Measurements from ENCODE around the gene ZNF516. TPM values are rescaled to one million over a fixed set of nuclear protein-coding genes. Genes with fewer than 3 reads are reported as not detected.

Gene ZNF516
- polyA plus RNA-seq, 5 donors: 33.2 to 54.7 (median 42.2) TPM

GRCh38 chr18:76364282-76365259 is 130.5 kb downstream of the ZNF516 start:
- DNase-seq: no peak

- no peak for DNase-seq
Observed at GRCh38 chr18:76363436-76364120, 131.5 kb downstream of the ZNF516 start.

- no peak for DNase-seq
Observed at GRCh38 chr18:76362676-76363075, 132.4 kb downstream of the ZNF516 start.

- no peak for DNase-seq
Observed at GRCh38 chr18:76361219-76361618, 133.8 kb downstream of the ZNF516 start.

- no peak for DNase-seq
Observed at GRCh38 chr18:76359909-76360308, 135.1 kb downstream of the ZNF516 start.

DNA sequence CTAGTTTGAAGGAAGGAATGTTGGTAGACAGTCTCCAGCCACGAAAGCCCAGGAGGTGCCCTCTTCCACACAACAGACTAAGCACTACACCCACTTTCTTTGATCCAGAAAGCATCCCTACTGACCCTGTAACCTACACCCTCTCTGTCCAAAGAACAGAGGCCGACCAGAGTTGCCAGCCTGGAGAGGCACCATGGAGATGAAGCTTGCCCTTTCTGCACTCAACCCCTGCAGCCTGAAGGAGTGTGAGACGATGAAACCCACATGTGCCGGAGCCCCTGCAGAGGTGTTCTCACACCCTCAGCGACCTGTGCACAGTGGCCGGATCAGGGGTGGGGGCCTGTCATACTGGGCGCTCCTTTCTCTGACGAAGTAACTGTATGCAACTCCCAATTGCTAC is 136.3 kb downstream of the ZNF516 start:
- no peak for DNase-seq

- DNase-seq: no peak
Observed at GRCh38 chr18:76357585-76358260, 137.3 kb downstream of the ZNF516 start.

- DNase-seq: no peak
Observed at GRCh38 chr18:76357174-76357573, 137.9 kb downstream of the ZNF516 start.

DNA sequence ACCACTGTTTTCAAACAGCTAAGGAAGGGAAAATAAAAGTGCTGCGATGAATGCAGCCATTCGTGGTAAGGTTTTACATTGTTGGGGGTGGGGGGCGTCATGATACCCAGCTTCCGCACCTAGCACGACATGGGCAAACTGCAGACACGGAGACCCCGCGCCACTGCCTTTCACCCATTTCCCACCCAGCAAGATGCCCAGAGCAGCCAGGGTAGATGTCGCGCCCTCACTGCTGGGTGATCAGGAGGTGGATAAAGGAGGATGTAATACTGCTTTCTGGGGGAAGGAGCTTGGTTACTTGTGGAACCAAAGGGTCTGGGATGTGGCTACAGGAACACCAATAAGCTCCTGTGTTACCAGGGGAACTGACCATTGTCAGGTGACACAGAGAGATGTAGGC is 138.4 kb downstream of the ZNF516 start:
- no peak for DNase-seq

DNA sequence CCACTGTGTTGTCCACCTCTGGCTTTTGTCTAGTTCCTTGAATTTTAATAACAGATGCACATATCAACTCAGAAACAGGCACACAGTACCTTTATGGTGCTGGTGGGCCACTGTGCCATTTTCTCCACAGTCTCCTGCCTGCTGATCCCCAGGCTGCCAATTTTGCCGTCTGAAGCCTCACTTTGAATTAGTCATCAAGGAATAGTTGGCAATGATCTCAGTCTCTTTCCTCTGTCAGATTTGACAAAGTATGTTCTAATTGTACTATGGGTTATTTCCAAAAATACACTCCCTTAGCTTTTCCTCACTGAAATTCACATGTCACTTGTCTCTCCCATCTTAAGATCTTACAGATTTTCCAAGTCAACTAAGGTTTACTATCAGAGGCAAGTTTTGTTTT is 140.7 kb downstream of the ZNF516 start:
- no peak for DNase-seq

GRCh38 chr18:76353500-76353899 is 141.5 kb downstream of the ZNF516 start:
- no peak for DNase-seq

- no peak for DNase-seq
Observed at GRCh38 chr18:76353046-76353445, 142.0 kb downstream of the ZNF516 start.

- peak; percentile 65 to 75 for DNase-seq
Observed at GRCh38 chr18:76351961-76352581, 143.0 kb downstream of the ZNF516 start.

- no peak for DNase-seq
Observed at GRCh38 chr18:76350134-76351025, 144.7 kb downstream of the ZNF516 start.

DNA sequence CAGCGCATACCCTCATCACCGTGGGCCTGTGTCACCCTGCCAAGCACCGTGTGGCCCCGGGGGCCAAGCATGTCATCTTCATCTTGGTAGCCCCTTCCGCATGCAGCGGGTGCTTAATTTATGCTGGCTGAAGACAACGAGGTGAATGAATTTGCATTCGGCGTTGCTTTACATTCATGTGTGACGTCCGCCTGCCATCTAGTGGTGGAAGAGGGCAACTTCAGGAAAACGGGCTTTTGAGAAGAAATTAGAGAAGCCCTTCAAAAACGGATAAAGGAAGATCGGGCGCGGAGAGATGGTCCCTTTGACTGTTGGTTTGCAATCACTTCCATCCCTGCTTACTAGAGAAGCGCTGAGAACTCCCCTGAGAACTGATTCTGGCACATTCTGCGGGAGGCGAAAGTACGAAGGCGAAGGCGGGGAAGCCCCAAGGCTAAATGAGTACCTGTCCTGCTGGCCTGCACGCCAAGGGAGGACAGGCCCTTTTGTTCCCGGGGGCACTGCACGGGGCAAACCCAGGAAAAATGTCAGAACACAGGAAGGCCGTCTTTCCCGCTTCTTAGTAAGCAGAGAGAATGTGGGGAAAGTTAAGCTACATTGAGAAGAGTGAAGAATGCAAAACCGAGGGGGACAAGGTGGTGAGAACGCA is 145.9 kb downstream of the ZNF516 start:
- peak; percentile 56 to 73 for DNase-seq

DNA sequence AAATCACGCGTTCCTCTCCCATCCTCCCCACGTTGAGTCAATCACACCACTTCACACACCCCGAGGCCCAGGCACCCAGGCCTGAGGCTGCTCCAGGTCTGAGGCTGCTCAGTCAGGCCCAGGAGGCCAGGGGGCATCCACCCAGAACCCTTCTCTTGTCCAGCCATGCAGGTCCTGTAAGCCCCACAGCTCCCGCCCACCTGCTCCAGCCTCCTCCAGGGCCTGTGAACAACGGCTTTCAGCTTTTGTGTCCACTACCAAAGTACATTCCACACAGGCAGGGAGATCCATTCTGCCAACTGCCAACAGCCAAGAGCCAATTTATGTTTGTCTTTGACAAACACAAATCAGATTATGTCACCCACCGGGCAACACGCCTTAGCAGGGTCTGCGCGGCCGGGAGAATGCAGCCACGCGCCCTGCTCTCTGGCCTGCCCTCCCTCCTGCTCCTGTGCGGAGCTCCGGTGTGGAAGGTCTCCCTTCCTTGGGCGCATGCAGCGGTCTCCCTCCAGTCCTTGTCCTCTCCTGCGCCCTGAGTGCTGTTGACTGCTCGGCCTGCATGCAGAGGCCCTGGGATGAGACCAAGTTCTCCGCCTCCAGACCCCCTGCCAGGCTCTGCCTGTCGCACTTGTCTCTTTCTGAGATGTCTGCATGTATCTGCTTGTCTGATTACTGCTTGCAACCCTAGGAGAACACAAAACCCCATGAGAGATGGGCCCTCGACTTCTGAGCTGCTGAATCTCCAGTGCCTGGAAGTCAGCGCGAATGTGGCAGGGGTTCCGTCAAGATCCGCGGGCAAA is 146.6 kb downstream of the ZNF516 start:
- DNase-seq: peak in 1 of 2 donors; percentile 31

DNA sequence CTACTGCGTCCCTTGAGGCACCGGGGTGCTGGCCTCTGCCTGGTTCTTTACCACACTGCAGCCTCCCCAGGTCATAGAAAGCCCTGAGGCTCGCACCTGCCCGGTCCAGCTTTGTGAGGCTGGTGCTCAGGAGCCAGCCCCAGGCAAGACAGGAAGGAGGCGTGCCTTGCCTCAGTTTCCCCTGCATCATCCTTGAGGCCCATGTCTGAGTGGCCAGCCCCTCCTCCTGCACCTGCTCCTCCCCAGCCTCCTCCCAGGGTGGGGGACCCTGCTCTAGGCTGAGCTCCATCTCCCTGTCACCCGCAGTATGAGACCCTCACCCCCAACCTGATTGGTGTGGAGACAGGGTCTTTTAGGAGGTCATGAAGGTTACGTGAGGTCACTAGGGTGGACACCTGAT is 147.7 kb downstream of the ZNF516 start:
- no peak for DNase-seq

DNA sequence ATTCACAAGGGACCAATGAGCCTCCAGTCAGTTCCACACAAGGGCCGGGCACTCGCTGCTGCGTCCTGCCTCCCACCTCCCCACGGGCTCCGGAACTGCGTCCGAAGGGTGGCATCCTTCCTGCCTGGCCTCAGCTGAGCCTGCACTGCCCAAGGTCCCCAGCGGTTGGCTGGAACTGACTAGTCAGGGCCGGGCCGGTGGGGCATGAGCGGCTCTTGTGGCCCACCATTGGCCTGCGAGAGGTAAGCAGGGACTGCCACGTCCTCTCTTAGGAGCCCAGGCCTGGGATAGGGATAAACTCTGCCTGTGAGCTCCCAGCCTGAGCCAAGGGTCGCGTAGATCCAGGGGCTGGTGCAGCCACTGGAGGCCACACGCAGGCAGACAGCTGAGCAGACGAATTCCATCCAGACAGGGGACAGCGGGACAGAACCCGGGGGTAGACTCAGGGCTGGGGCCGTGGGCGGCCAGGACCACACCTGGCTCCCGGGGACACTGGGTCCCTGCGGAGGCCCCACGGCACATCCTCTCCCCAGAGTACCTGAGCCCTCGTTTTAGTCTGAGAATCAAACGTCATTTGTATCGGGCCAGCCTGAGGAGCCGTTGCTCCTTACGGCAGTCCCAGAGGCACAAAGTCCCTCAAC is 148.4 kb downstream of the ZNF516 start:
- DNase-seq: no peak

DNA sequence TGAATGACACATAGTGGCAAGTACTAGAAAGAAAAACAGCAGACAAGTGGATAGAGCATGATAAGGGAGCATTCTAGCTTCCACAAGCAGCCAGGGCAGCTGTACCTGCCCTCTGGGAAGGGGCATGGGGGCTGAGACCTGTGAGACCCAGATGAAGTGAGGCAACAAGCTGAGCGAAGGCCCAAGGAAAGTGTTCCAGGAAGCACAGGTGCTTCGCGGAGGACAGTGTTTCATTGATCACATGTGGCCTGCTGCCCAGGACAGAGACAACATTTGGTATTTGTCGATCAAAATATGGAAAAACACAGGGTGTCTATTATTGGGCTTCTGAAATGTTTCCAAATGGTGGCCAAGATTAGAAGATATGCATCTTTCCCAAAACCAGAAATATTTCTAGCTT is 149.1 kb downstream of the ZNF516 start:
- no peak for DNase-seq
